DOHH2 (cell line): ENCODE data around the gene ACKR3.
A peak's percentile ranks its signal among the peaks of the same experiment; 100 is the strongest.

Experiments
- H3F3A ChIP-seq: fragments of 200-600 bp; sonication (generic), shearing (Covaris generic); 2 replicates; pipeline ENCODE4 v1.6.0; 2016; ENCODE audit warnings: antibody characterized with exemption, mild to moderate bottlenecking; ENCODE audit not compliant: control insufficient read depth, insufficient read depth
- H3K27ac ChIP-seq: fragments of 200-600 bp; sonication (generic); 2 replicates; pipeline ENCODE4 v1.5.1; 2014; ENCODE audit warnings: low read depth, mild to moderate bottlenecking, low read length, moderate library complexity
- H3K27me3 ChIP-seq: fragments of 200-600 bp; sonication (generic); 2 replicates; pipeline ENCODE4 v1.6.1; 2014; ENCODE audit warnings: mild to moderate bottlenecking, low read length, mixed read lengths; ENCODE audit not compliant: control insufficient read depth
- H3K36me3 ChIP-seq: fragments of 200-600 bp; sonication (generic); 2 replicates; pipeline ENCODE4 v1.6.1; 2014; ENCODE audit warnings: mild to moderate bottlenecking, low read length, moderate library complexity, mixed read lengths; ENCODE audit not compliant: control insufficient read depth
- H3K4me1 ChIP-seq: fragments of 200-600 bp; sonication (generic); 2 replicates; pipeline ENCODE4 v1.6.1; 2014; ENCODE audit warnings: mild to moderate bottlenecking, low read length, mixed read lengths; ENCODE audit not compliant: control insufficient read depth
- H3K4me2 ChIP-seq: fragments of 200-600 bp; sonication (generic); 2 replicates; pipeline ENCODE4 v1.6.0; 2014; ENCODE audit warnings: mild to moderate bottlenecking, low read length, moderate library complexity
- H3K4me3 ChIP-seq: fragments of 200-600 bp; sonication (generic); 2 replicates; pipeline ENCODE4 v1.5.1; 2014; ENCODE audit warnings: mild to moderate bottlenecking, low read length, mixed read lengths
- H3K79me2 ChIP-seq: fragments of 200-600 bp; sonication (generic); 2 replicates; pipeline ENCODE4 v1.6.1; 2014; ENCODE audit warnings: mild to moderate bottlenecking, low read length, mixed read lengths; ENCODE audit not compliant: control insufficient read depth
- H3K9me2 ChIP-seq: fragments of 200-600 bp; sonication (generic); replicated peaks from 2 replicates; pipeline ENCODE4 v1.6.1; 2014; ENCODE audit warnings: mild to moderate bottlenecking, low read length, mixed read lengths; ENCODE audit not compliant: control insufficient read depth
- H3K9me3 ChIP-seq: fragments of 200-600 bp; sonication (generic); 2 replicates; pipeline ENCODE4 v1.6.1; 2014; ENCODE audit warnings: antibody characterized with exemption, low read length, mixed read lengths; ENCODE audit not compliant: control insufficient read depth, insufficient read depth
- H4K20me1 ChIP-seq: fragments of 200-600 bp; sonication (generic); 2 replicates; pipeline ENCODE4 v1.6.0; 2014; ENCODE audit warnings: low read depth, mild to moderate bottlenecking, antibody characterized with exemption, low read length, moderate library complexity; ENCODE audit not compliant: control insufficient read depth, insufficient read depth
- CTCF ChIP-seq: fragments of 200-600 bp; sonication (generic); IDR thresholded peaks from one replicate; pipeline ENCODE4 v1.5.1; 2014; ENCODE audit warnings: antibody characterized with exemption, mild to moderate bottlenecking, low read depth, low read length; ENCODE audit not compliant: poor library complexity, severe bottlenecking
- EZH2phosphoT487 ChIP-seq: fragments of 200-600 bp; sonication (generic); IDR thresholded peaks from 2 replicates; pipeline ENCODE4 v1.6.1; 2017; ENCODE audit warnings: borderline replicate concordance, mild to moderate bottlenecking, antibody characterized with exemption, low read length, moderate library complexity, mixed read lengths

The ACKR3 gene

GRCh38 chr2:236546561-236547002 lies 23.0 kb upstream of the ACKR3 start:
- Histone ChIP-seq H4K20me1 (no peaks in the 10 kb centered on the region), H3K27me3 (no peaks in the 10 kb centered on the region), H3K4me1 (peaks cover 95% of the 10 kb centered on the region), H3K79me2 (peaks cover 3% of the 10 kb centered on the region; the same call in 1 of the 2 replicates), H3K9me3 (no peaks in the 10 kb centered on the region), H3K27ac (peak overlapping the region; percentile 97), H3F3A (peaks cover 26% of the 10 kb centered on the region), H3K36me3 (peaks cover 9% of the 10 kb centered on the region; the same call in 1 of the 2 replicates), H3K9me2 (no peaks in the 10 kb centered on the region), H3K4me3 (peak overlapping the region; percentile 64), H3K4me2 (peak overlapping the region; percentile 84)
- TF ChIP-seq CTCF (no peak), EZH2phosphoT487 (no peak)

- Histone ChIP-seq H3K79me2 (peaks cover 3% of the 10 kb centered on the region; the same call in 1 of the 2 replicates), H4K20me1 (no peaks in the 10 kb centered on the region), H3K27ac (peak overlapping the region; percentile 97), H3K4me3 (peak overlapping the region; percentile 64), H3F3A (peaks cover 26% of the 10 kb centered on the region), H3K9me2 (no peaks in the 10 kb centered on the region), H3K4me2 (peak overlapping the region; percentile 84), H3K36me3 (peaks cover 9% of the 10 kb centered on the region; the same call in 1 of the 2 replicates), H3K9me3 (no peaks in the 10 kb centered on the region), H3K27me3 (no peaks in the 10 kb centered on the region), H3K4me1 (peaks cover 95% of the 10 kb centered on the region)
- TF ChIP-seq EZH2phosphoT487 (no peak), CTCF (no peak)
Observed at GRCh38 chr2:236547725-236548124, 21.9 kb upstream of the ACKR3 start.

GRCh38 chr2:236548179-236548921 lies 21.3 kb upstream of the ACKR3 start:
- Histone ChIP-seq H4K20me1 (no peaks in the 10 kb centered on the region), H3K4me3 (no peak overlapping the region), H3K79me2 (peaks cover 3% of the 10 kb centered on the region; the same call in 1 of the 2 replicates), H3K9me3 (no peaks in the 10 kb centered on the region), H3F3A (peaks cover 22% of the 10 kb centered on the region), H3K4me2 (no peak overlapping the region), H3K36me3 (peaks cover 9% of the 10 kb centered on the region; the same call in 1 of the 2 replicates), H3K27ac (peak overlapping the region; percentile 97; the same call in 1 of the 2 replicates), H3K9me2 (no peaks in the 10 kb centered on the region), H3K27me3 (no peaks in the 10 kb centered on the region), H3K4me1 (peaks cover 95% of the 10 kb centered on the region)
- TF ChIP-seq EZH2phosphoT487 (no peak), CTCF (no peak)
